SK-MEL-5 (cell line): Measurements from ENCODE around the gene MRPL3. TPM values are rescaled to one million over a fixed set of nuclear protein-coding genes. Genes with fewer than 3 reads are reported as not detected.
A peak's percentile ranks its signal among the peaks of the same experiment; 100 is the strongest.

Experiments
- DNase-seq: peaks from one replicate; pipeline ENCODE4 v3.0.0-alpha.2; 2016; ENCODE audit warnings: low read depth, low spot score
- in situ Hi-C: cut with HindIII; loops from 2 replicates; pipeline ENCODE4 v1.10.0; 2016; ENCODE audit warnings: low sequenced_read_pairs, high pct_unique_total_duplicates, low pct_unique_long_range_greater_than_20kb
- polyA plus RNA-seq, 2 experiments: library from polyadenylated mRNA; depleted of rRNA; stranded (reverse); fragments of >200 nt; gene quantifications; 2 replicates each; pipeline ENCODE4 v1.2.3, GENCODE V29; 2015
- total RNA-seq: library from RNA; depleted of rRNA; stranded (reverse); fragments of >200 nt; shearing (Covaris generic); gene quantifications from 2 replicates; pipeline ENCODE4 v1.2.3, GENCODE V29; 2014; rRNA removed

MRPL3 gene
- total RNA-seq, result 220 and 246 TPM in 2 replicates
- polyA plus RNA-seq (2015; cell fraction: cytosol; rRNA removed), result 161 and 177 TPM in 2 replicates
- polyA plus RNA-seq (2015; cell fraction: nucleus; rRNA removed), result 63.4 and 70.7 TPM in 2 replicates

DNA sequence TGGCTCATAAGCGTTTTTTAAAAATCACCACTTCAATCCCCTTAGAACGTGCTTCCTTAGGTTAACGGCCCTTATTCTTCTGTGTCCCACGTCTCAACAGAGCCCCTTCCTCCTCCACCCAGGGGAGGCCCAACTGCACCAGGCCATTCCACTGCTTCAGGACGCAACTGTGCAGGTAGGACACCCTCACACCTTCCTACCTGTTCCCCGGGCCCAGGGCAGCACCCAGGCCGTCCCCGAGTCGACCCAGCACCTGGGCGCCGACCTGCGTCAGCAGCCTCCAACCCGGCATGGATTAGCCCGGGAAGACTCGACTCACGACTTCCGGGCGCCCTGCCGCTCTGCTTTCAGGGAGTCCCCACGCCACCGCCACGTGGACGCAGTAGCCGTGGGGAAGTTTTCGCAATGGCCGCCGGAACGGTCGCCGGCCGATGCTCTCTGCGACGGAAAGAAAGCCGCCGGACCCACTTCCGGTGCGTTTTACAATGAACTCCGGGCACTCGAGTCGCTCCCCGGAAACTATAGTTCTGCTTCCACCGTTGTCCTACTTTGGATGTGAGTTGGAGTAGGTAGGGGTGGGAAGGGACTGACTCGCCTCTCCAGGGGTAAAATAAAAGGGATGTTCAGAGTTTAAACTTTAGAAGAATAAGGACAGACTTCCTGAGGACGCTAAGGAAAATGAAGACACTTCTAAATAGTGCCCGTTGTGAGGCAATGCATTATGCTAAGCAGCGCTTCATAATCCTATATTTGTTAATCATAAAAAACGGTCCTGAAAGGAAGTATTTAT, at the start of gene MRPL3:
Gene MRPL3 (minus strand): TSS at position 442 of the 790 bp plus-strand sequence. CDS start 150 bp downstream, at position 292.
- in situ Hi-C loops, result no loop called here

DNA sequence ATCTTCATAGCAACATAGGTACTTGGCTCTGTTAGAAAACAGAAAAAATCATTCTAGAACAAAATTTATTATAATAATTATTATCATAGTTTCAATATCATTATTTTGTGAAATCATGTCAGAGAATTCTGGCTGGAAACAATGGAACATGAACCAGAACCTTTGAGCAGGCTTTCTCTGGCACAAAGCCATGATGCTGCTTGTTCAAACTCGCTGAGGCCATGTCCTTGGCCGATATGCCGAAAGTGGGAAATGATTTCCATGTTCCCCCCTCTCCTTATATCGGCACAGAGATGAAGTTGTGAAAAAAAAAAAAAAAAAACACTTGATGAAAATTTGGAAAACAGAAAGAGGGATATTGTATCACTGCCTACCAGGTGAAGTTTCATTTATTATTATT, 49.0 kb upstream of the MRPL3 start:
- in situ Hi-C loops, result no loop called here
- DNase-seq, result no peak

More for the DNA sequence above, at the start of gene MRPL3:
- peak; percentile 86 for DNase-seq

DNA sequence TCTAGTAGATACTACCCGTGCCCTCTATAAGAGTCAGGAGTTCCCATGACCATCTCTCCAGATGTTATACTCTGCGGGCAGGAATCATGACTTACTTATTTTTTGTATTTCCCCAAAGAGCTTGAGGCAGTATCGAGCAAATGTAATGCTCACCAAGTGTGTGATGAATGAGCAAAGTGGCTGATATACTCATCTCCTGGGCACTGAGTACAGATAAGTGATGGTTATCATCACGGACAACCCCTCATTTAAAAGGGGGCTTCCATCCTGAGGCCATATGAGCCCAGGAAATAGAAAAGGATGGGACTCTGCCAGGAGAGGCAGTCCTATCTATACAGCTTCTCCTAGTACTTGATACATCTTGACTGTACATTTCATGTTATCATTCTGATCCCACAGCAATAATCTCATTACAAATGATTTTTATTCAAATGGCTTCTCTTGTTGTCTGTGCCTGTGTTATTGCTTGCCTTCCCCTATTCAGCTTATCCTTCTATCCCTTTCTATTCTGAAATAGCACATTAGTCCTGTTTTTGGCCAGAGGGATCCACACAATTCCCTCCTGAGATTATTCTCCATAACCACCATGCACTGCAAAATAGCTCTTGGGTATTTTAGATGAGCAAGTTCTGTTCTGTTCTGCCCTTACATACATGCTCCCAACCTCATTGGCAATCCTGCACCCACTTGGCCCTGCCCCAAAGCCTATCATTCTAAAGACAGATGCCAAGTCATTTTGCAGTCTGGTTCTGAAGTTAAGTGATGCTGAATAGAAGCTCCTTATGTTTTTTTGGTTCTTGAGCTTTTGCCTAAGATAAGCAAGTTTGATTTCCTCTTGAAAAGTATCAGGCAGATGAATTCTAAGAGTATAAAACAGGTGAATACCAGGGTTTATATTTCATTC, 48.0 kb upstream of the MRPL3 start:
- DNase-seq, result no peak
- in situ Hi-C loops, result no loop called here

DNA sequence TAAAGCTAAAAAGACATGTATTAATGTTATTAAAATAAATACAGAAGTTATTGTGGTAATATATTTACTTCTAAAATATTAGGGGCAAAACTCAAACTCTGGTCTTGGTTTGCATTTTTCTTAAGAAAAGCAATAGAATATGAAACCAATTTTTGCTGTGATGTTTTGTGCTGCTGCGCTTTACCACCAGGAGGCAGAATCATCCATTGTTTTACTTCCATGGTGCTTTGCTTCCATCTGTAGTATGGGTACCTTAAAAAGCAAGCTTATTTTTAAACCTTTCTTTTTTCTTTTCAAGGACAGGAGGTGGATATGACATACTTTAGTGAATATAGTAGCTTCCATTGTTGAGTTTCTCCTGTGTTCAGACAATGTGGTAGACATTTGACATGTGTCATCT, 46.6 kb upstream of the MRPL3 start:
- in situ Hi-C loops, result no loop called here
- peak; percentile 42 for DNase-seq

DNA sequence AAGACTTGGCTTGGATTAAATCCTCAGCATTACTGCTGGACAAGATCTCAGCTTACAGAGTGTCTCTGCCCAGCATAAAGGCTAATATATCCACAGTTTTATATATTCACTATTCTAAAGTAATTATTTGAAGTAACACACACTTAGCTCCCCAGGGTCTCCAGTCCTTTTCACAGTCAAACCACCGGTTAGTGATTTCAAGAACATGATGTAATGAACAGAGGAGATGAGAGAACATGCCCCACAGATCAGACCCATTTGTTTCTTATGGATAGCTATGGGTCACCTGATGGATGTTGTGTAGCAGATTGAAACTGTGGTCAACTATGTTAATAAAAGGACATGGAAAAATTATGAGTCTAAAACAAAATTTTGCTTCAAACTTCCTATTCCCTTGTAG, 44.8 kb upstream of the MRPL3 start:
- no peak for DNase-seq
- in situ Hi-C loops, result no loop called here

DNA sequence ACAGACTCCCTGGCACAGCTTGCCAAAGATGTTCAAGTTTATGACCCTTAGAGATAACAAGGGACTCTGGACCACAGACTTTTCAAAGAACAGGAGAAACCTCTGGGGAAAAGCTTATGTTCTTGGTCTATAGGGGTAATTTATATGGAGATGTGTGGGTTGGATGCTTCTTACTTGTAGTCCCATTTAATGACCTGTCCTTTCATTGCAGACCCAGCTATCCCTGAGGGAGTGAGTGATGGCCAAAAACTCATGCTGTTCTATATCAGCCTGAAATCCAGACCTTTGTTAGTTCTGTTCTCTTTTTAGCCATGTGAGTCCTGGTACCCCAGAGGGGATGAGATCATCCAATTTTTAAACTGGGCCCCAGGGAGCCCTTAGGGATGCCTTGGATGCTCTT, 43.7 kb upstream of the MRPL3 start:
- in situ Hi-C loops, result no loop called here

DNA sequence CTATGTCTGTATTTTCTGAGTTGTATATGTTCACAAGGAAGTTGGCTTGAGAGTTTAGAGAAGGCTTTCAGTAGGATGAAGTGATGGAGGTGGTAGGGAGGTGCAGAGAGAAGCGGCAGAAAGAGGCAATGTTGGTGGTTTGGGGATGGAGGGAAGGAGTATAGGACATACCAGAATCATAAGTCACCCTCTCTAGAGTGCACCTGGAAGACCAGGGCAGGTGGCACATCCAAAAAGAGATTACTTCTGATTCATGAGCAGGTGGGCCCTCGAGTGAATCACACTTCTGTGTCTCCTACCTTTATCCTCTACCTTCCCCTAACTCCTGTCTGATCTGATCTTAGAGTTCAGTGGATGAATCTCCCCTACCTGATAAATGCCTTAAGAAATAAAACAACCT, 41.8 kb upstream of the MRPL3 start:
- no peak for DNase-seq
- in situ Hi-C loops, result no loop called here

More for the DNA sequence above, 43.7 kb upstream of the MRPL3 start:
- no peak for DNase-seq

DNA sequence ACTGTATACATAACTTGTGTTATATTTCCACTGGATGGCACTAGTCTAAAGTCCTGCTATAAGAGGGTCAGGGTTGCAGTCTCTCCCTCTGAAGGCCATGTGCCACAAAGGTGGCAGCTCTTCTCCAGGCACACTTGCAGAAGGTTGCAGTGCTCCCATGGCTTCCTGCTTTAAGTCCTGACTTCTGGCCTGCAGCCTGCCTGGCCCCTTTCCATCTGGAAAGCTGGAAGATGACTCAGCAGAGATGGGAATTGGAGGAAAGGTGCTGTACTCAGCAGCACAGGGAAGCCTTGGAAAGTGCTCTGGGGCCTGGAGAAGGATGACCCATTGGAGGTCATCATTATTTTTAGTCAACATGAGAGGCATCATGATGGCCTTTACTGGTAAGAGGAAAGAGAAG, 40.9 kb upstream of the MRPL3 start:
- peak; percentile 10 for DNase-seq
- in situ Hi-C loops, result no loop called here

DNA sequence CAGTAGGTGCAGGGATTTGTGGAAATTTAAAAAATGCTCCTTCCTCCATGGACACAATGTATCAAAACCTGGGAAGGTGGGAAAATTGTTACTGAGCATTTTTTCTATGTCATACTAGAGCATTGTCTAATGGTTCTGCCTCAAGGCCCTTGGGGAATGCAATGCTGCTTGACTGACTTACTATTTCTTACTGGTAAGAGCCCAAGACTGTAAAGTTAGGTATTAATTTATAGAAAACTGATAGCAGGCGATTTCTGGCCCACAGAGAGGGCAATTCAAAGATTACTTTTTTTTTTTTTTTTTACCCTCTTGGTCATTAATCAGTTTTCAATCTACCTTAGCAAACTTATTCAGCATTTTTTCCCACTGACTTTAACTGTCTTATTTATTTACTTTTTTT, 38.5 kb upstream of the MRPL3 start:
- no peak for DNase-seq
- in situ Hi-C loops, result no loop called here

DNA sequence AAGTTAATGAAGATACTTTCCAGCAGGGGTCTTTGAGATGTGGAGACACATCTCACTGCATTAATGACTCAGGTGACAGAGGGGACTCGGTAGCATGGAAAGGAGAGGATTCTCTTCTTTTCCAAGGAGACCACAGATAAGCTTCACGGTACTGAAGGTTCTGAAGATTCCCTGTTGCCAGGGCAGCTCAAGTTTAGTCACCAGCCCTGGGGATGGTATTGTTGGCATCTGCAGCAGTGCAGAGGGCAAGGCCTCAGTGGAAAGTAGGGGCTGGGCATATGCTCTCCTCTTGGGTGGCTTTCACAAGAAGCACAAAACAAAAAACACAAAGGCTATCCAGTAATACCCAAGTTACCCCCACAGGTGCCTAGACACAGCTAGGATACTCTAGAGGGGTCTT, 38.0 kb upstream of the MRPL3 start:
- in situ Hi-C loops, result no loop called here
- DNase-seq, result no peak

DNA sequence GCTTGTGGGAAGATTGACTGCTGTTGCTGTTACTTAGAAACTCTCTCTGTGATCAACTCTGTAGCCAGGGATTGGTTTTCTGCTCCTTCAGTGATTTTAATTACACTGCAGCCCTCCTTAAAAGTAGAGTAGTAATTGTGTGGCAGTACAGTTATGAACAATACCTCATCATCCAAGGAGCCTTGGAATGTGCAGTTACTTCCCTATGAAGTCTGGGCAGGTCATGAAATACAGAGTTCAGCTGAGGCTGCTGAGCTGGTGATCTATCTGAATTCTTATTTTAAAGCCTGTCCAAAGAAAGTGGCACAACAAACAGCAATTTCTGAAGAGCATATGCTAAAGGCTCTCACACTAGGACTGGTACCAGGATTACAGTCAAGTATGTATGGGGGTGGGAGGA, 37.4 kb upstream of the MRPL3 start:
- DNase-seq, result no peak
- in situ Hi-C loops, result no loop called here

DNA sequence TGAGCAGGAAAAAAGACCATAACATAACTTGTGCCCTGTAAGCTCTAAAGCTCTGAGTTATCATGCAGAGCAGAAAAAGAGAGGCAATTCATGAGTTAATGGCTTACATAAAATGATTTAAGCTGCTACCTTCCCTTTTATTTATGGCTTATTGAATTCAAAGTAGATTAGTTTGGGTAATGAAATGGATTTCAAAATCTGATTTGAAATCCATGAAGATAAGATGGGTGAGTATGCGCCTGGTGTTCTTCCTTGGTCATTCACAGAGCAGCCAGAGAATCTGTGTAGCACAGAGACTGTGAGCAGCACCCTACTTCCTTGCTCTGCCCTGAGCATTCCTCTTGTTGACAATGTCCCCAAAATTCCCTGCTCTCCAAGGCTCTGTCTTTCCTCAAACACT, 36.2 kb upstream of the MRPL3 start:
- DNase-seq, result no peak
- in situ Hi-C loops, result no loop called here

DNA sequence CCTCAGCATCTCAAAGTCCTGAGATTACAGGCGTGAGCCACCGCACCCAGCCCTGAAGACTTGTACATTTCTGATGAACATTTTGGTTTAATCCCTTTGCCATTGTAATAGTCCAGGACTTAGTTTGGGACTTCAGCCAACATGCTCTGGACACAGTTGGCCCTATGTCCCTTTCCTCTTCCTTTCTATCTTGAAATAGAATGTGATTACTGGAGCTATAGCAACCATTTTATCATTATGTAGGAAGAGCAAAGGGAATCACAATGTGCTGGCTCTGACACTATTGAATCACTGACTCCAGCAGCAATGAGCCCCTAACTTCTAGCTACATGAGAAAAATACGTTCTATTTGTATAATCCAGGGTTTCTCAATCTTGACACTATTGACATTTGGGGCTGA, 34.8 kb upstream of the MRPL3 start:
- no peak for DNase-seq
- in situ Hi-C loops, result no loop called here

DNA sequence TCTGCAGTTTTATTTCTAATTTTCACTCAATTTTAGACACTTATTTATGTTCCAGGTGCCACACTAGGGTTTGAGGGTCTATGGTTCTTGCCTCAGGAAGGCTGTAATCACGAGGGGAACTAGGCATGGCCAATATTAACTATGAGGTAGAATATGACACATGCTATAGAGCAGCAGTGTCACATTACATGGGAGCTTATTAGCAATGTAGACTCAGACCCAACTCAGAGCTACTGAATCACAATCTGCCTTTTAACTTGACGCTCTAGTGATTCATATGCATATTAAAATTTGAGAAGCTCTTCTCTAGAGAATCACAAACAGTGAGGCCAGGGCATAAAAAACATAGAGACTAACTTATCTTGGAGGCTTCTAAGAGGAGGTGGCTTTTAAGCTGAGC, 32.8 kb upstream of the MRPL3 start:
- in situ Hi-C loops, result no loop called here
- DNase-seq, result no peak

DNA sequence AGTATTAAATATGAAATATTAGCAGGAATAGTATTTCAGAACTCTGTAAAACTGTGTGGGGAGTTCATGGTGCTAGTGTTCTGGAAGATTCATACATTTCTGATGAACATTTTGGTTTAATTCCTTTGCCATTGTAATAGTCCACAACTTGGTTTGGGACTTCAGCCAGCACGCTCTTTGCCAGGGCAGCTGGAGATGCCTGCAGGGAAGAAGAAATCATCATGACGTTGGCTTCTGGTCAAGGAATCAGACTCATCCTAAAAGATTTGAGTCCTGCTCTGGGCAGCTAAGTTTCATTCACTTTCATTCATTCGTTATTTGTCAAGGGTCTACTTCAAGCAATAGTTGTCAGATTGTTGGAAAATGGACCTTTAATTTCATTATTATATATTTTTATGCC, 32.4 kb upstream of the MRPL3 start:
- in situ Hi-C loops, result no loop called here
- no peak for DNase-seq

DNA sequence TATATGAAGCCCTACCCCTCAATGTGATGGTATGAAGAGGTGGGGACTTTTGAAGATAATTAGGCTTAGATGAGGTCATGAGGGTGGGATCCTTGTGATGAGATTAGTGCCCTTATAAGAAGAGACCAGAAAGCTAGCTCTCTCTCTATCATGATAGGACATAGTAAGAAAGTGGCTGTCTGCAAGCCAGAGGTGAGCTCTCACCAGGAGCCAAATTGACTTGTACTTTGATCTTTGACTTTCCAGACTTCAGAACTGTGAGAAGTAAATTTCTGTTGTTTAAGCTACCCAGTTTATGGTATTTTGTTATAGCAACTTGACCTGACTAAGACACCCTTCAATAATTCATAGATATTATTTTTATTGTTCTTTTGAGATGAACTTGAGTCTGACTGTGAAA, 29.9 kb upstream of the MRPL3 start:
- in situ Hi-C loops, result no loop called here

DNA sequence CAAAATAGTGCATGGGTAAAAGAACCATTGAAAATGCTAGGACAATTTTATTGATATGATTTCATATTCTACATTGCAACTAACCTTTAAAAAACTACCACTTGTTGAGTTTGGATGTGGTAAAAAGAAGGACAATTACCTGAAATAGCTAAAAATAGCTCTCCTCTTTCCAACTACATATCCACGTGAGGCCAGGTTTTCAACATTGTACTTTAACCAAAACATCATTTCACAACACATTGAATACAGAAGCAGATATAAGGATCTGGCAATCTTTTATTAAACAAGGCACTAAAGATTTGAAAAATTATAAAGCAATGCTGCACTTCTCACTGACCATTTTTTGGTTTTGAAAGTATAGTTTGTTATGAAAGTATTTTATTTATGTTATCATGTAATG, 28.1 kb upstream of the MRPL3 start:
- in situ Hi-C loops, result no loop called here
- DNase-seq, result no peak

More for the DNA sequence above, 29.9 kb upstream of the MRPL3 start:
- no peak for DNase-seq

DNA sequence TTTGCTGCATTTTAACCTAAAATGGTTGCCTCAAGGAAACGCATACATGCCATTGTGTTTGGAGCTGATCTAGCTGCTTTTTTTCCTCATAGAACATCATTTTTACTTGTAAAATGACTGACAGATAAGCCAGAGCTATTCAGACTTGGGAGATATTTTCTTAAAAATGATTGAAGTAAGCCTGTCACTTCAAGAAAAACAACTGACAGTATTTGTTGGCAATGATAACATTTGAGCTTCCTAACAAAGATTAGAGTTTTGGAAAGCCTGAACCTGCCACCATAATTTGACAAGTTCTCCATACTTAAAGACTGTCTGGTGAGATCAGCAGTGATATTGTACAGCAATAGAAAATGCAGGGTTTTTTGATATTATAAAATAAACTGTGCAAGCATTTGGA, 27.6 kb upstream of the MRPL3 start:
- in situ Hi-C loops, result no loop called here
- DNase-seq, result no peak
